BJ (cell line): Measurements from ENCODE around the gene NHSL2. TPM values are rescaled to one million over a fixed set of nuclear protein-coding genes. Genes with fewer than 3 reads are reported as not detected.

Experiments used
- CTCF ChIA-PET: fragments of 350-600 bp; formaldehyde crosslinking; extraction: SDS; loops from one replicate; lab custom pipeline; 2021; ENCODE audit warnings: antibody characterized with exemption, inconsistent platforms; lab: Yijun Ruan, JAX
- POLR2A ChIA-PET: fragments of 300-600 bp; sonication (Branson Sonifier 250); formaldehyde crosslinking; extraction: SDS; loops from one replicate; lab custom pipeline; 2021; ENCODE audit warnings: antibody characterized with exemption; lab: Charles Lee
- DNase-seq: peaks from one replicate; pipeline ENCODE4 v3.0.0-alpha.2; 2011; ENCODE audit warnings: low read depth
- H3K27me3 ChIP-seq: 2 replicates; pipeline ENCODE4 v1.6.0; 2011; ENCODE audit warnings: low read length; ENCODE audit not compliant: control insufficient read depth, insufficient read depth
- H3K36me3 ChIP-seq: 2 replicates; pipeline ENCODE4 v1.5.1; 2011; ENCODE audit warnings: low read length; ENCODE audit not compliant: control insufficient read depth, insufficient read depth
- H3K4me3 ChIP-seq: 2 replicates; pipeline ENCODE4 v1.5.1; 2011; ENCODE audit warnings: low read depth, mild to moderate bottlenecking, control low read depth, low read length
- CTCF ChIP-seq: IDR thresholded peaks from 2 replicates; pipeline ENCODE4 v1.5.1; 2011; ENCODE audit warnings: low read depth, mild to moderate bottlenecking, control low read depth, inconsistent platforms, low read length, moderate library complexity; ENCODE audit not compliant: insufficient read depth
- polyA plus RNA-seq: library from polyadenylated mRNA; depleted of rRNA; stranded (reverse); fragments of >200 nt; gene quantifications from 2 replicates; pipeline ENCODE4 v1.2.3, GENCODE V29; 2011

Gene NHSL2
- polyA plus RNA-seq, 1 experiment, result 7.9 TPM

GRCh38 chrX:72131317-72132294, 221.0 kb downstream of the NHSL2 start, which contains the start of gene RTL5:
Gene RTL5, minus strand, starts transcription at chrX:72131915.
- no peaks in the 10 kb centered on the region for H3K27me3 ChIP-seq
- POLR2A ChIA-PET, result interaction anchor here (0.6 to 0.7 kb wide), 2 partner anchors 71 to 113 kb away, joined by 4 to 13 read pairs; no protein-coding TSS in a partner anchor
- CTCF ChIA-PET, result interaction anchor here (1.2 to 1.8 kb wide), 4 partner anchors 21 to 129 kb away, joined by 3 to 5 read pairs (median 4); no protein-coding TSS in a partner anchor
- peak; percentile 60 for DNase-seq
- peak within 1 kb of the TSS; percentile 54 for H3K4me3 ChIP-seq
- no peaks in the 10 kb centered on the region for H3K36me3 ChIP-seq
- 0 out of 2 replicates have a peak, but pooled peaks have one; percentile 0 for TF ChIP-seq CTCF

- Histone ChIP-seq H3K27me3 (no peaks in the 10 kb centered on the region), H3K36me3 (no peaks in the 10 kb centered on the region), H3K4me3 (peak overlapping the region; percentile 54)
- no peak for TF ChIP-seq CTCF
- no peak for DNase-seq
- ChIA-PET POLR2A (no interaction called here), CTCF (interaction anchor here (1.8 kb wide), 1 partner anchor 113 kb away, joined by 4 read pairs; no protein-coding TSS in a partner anchor)
Observed at GRCh38 chrX:72132456-72132855, 221.8 kb downstream of the NHSL2 start.

GRCh38 chrX:72133851-72134546, 223.4 kb downstream of the NHSL2 start:
- Histone ChIP-seq H3K36me3 (no peaks in the 10 kb centered on the region; the same call in 1 of the 2 replicates), H3K27me3 (no peaks in the 10 kb centered on the region), H3K4me3 (no peak overlapping the region)
- ChIA-PET CTCF (no interaction called here), POLR2A (no interaction called here)
- DNase-seq, result no peak
- TF ChIP-seq CTCF, result no peak

- TF ChIP-seq CTCF, result no peak
- no peak for DNase-seq
- ChIA-PET POLR2A (no interaction called here), CTCF (no interaction called here)
- Histone ChIP-seq H3K4me3 (no peak overlapping the region), H3K27me3 (no peaks in the 10 kb centered on the region), H3K36me3 (peaks cover 1% of the 10 kb centered on the region; the same call in 1 of the 2 replicates)
Observed at GRCh38 chrX:72137846-72138495, 227.3 kb downstream of the NHSL2 start.
